GM21717 (cell line): ENCODE results near the gene PAPPA.
A peak's percentile ranks its signal among the peaks of the same experiment; 100 is the strongest.

Experiments
- ATAC-seq: cut with Tn5 transposase; IDR thresholded peaks from one replicate; pipeline ENCODE4 v1.9.1; 2021; ENCODE audit warnings: mild to moderate bottlenecking, moderate library complexity; ENCODE audit not compliant: unreplicated experiment

Gene PAPPA

GRCh38 chr9:116378873-116379272 is 225.3 kb downstream of the PAPPA start:
- no peak for ATAC-seq

- ATAC-seq: no peak
Measured at GRCh38 chr9:116379821-116380220, 226.2 kb downstream of the PAPPA start.

- ATAC-seq: no peak
Measured at GRCh38 chr9:116380496-116380995, 227.0 kb downstream of the PAPPA start.

- ATAC-seq: no peak
Measured at GRCh38 chr9:116381350-116381749, 227.8 kb downstream of the PAPPA start.

- ATAC-seq: no peak
Measured at GRCh38 chr9:116382053-116382452, 228.5 kb downstream of the PAPPA start.

- ATAC-seq: no peak
Measured at GRCh38 chr9:116383133-116383532, 229.5 kb downstream of the PAPPA start.

- no peak for ATAC-seq
Measured at GRCh38 chr9:116383936-116384335, 230.3 kb downstream of the PAPPA start.

GRCh38 chr9:116387934-116388698 is 234.5 kb downstream of the PAPPA start:
- ATAC-seq: no peak

- ATAC-seq: no peak
Measured at GRCh38 chr9:116389541-116390302, 236.1 kb downstream of the PAPPA start.

GRCh38 chr9:116390303-116391228 is 237.0 kb downstream of the PAPPA start:
- peak; percentile 75 for ATAC-seq

- ATAC-seq: no peak
Measured at GRCh38 chr9:116391306-116391900, 237.8 kb downstream of the PAPPA start.

- no peak for ATAC-seq
Measured at GRCh38 chr9:116393198-116393597, 239.6 kb downstream of the PAPPA start.

GRCh38 chr9:116394070-116394469 is 240.5 kb downstream of the PAPPA start:
- ATAC-seq: no peak

GRCh38 chr9:116394894-116395698 is 241.5 kb downstream of the PAPPA start:
- no peak for ATAC-seq

- ATAC-seq: no peak
Measured at GRCh38 chr9:116395699-116396037, 242.1 kb downstream of the PAPPA start.

GRCh38 chr9:116403171-116403570 is 249.6 kb downstream of the PAPPA start:
- ATAC-seq: no peak

GRCh38 chr9:116404228-116404627 is 250.6 kb downstream of the PAPPA start:
- ATAC-seq: no peak

GRCh38 chr9:116405321-116405720 is 251.7 kb downstream of the PAPPA start:
- ATAC-seq: no peak

GRCh38 chr9:116406469-116406868 is 252.9 kb downstream of the PAPPA start:
- no peak for ATAC-seq

- ATAC-seq: no peak
Measured at GRCh38 chr9:116409129-116409528, 255.5 kb downstream of the PAPPA start.
